ENCODE measurements around the gene PRPS2.

Gene PRPS2

DNA sequence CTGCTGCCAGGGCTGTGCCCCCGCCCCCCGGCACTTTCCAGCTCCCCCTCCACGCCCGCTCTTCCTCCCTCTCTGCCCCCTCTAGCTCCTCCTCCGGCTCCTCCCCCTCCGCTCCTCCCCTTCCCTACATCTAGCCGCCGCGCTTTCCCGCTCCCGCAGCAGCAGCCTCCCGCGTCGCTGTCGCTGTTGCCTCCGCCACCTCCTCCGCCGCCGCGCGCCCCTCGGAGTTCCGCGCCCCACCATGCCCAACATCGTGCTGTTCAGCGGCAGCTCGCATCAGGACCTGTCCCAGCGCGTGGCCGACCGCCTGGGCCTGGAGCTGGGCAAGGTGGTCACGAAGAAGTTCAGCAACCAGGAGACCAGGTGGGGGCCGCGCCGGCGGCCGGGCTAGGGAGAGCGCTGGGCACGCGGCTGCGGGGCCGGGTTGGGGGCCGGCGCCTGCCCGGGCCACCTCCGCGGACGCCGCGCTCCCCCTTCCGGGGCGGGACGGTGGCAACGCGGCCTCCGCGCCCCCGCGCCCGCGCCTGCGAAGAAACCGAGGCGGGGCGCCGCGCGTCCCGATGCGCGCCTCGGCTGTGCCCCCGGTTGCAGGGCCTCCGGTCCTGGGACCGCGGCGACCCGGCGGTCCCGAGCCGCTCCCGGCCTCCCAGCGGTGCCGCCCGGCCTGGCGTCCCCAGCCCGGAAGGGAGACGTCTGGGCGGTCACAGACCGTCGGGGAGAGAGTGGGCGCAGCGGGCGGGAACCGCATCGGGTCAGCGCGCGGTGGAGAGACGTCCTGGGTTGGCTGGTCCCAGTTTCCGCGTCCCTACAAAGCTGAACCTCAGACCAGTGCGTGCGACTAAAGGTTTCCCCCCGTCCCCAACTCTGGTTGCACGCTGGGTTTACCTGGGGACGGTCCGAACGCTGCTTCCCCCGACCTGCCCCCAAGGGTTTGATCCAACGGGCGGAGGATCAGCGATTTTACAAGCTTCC lies at the start of gene PRPS2:
PRPS2 (plus strand) TSS at position 156 of the 972 bp plus-strand sequence; CDS start at position 242, 86 bp downstream.
- DNase-seq (ENCODE audit: low read depth in 2 of 2) = peak; percentile 37 to 49

DNA sequence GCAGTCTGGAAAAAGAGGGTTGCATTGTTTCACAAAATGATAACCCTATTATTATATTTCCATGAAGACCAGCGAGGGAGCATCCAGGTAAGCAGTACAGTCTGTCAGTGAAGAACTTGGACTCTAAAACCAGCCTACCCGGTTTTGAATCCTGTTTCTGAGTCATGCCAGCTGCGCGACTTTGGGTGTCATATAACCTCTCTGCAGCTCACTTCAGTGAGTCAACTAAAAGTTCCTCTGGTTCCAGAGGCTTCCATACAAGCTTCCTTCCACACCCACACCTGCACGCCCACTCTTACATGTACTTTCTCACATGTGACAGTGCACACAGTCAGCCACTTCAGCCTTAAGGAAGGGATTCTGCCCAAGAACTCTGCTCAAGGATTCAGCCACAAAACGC lies 49.8 kb upstream of the PRPS2 start:
- DNase-seq (ENCODE audit: low read depth in 2 of 2) = no peak

DNA sequence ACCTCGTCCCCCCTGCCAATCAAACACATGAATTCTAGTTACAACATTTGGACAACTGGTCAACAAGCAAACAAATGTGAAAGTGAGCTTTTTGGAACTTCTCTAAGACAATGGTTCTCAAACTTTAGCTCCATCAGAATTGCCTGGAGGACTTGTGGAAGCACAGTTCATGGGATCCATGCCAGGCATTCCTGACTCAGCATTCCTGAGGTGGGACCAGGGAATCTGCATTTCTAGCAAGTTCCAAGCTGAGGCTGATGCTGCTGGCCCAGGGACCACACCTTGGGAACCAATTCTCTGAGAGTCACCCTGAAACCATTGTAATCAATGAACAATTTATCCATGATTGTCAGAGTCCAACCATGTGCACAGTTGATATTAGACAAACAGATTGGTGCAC lies 43.8 kb upstream of the PRPS2 start:
- no peak for DNase-seq (ENCODE audit: low read depth in 2 of 2)

- DNase-seq (ENCODE audit: low read depth in 2 of 2) = no peak
Measured at GRCh38 chrX:12751887-12752286, 39.3 kb upstream of the PRPS2 start.

GRCh38 chrX:12753366-12753765 lies 37.8 kb upstream of the PRPS2 start:
- no peak for DNase-seq (ENCODE audit: low read depth in 2 of 2)

GRCh38 chrX:12758291-12758690 lies 32.9 kb upstream of the PRPS2 start:
- DNase-seq (ENCODE audit: low read depth in 2 of 2) = no peak

DNA sequence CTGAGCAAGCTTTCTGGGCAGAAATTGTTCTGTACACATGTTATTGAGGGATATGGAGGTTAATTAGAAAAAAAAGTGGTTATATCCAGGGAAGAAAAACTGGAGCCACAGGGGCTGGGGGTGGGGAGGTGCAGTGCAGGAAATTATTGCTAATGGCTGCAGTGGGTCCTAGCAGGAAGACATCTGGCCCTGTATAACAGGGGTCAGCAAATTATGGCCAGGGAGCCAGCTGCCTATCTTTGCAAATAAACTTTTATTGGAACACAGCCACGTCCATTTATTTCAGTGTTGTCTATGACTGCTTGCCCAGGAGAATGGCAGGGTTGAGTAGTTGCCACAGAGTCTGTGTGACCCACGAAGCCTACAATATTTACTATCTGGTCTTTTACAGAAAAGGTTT lies 23.4 kb upstream of the PRPS2 start:
- DNase-seq (ENCODE audit: low read depth in 2 of 2) = no peak

- no peak for DNase-seq (ENCODE audit: low read depth in 2 of 2)
Measured at GRCh38 chrX:12768491-12768890, 22.7 kb upstream of the PRPS2 start.

DNA sequence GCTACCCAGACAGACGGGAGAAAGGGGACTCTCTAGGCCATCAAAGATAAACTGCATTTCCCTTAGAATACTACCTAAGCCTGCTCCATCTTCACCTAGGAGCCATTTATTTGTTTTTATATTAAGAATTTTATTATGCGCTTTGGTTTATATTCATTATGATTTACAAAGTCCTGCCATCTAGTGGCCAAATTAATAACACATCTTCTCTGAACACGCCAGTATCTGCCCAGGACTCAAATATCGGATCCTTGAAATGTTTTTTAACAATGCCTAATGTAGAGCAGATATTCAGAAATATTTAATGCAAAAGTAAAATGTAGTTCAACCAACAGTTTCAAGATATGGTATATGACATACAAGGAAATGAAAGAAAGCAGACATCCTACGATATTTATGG lies 20.8 kb upstream of the PRPS2 start:
- no peak for DNase-seq (ENCODE audit: low read depth in 2 of 2)

GRCh38 chrX:12771445-12772069 lies 19.7 kb upstream of the PRPS2 start:
- peak; percentile 38 to 39 for DNase-seq (ENCODE audit: low read depth in 2 of 2)

DNA sequence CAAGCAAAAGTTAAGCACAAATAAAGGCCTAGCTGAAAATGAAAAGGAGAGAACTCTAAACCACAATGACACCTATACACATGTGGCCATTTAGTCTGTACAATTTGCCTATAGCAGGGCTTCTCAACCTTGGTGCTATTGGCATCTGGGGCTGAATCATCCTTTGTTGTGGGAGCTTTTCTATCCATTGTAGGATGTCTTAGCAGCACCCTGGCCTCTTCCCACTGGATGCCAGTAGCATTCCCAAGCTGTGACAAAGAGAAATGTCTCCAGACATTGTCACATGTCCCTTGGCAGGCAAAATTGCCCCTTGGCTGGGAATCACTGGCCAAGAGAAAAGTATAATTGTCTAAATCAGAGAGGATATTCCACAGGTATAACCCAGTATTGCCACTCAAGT lies 13.5 kb upstream of the PRPS2 start:
- no peak for DNase-seq (ENCODE audit: low read depth in 2 of 2)

DNA sequence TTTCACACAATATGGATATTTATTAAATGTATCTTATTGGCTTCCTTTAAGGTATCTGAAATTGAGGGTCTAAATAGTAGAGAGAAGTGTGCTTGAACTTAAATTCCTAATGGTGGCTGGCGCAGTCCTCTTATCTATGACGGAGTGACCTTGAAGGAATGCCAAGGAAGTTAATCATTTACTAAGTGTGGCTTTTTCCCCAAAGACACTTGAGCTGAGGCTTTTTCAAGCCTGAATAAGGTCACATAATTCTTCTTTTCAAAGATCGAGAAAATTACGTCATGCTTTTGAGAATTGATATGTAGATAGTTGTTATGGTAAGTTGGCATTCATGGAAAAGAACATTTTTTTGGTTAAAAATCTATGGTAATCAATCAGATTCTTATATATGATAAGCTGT lies 11.7 kb upstream of the PRPS2 start:
- no peak for DNase-seq (ENCODE audit: low read depth in 2 of 2)

- no peak for DNase-seq (ENCODE audit: low read depth in 2 of 2)
Measured at GRCh38 chrX:12788645-12789044, 2.6 kb upstream of the PRPS2 start.

DNA sequence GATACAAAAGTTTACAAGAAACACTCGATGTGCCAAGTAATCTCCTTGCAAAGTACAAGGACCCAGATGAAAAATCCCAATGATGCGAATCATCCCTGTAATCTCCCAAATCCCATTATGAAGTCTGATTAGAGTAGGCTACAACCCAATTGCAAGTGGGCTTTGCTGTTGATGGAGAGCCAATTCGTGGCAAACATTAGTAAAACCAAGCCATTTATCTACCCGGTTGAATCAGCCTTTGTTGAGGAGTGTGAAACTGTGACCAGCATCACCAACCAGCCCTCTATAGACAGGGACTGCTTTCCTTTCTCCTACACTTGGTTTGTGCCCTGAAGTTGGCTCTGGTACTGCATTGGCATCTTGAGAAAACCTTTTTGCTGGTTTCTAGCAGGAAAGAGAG lies 1.2 kb upstream of the PRPS2 start:
- DNase-seq (ENCODE audit: low read depth in 2 of 2) = no peak

DNA sequence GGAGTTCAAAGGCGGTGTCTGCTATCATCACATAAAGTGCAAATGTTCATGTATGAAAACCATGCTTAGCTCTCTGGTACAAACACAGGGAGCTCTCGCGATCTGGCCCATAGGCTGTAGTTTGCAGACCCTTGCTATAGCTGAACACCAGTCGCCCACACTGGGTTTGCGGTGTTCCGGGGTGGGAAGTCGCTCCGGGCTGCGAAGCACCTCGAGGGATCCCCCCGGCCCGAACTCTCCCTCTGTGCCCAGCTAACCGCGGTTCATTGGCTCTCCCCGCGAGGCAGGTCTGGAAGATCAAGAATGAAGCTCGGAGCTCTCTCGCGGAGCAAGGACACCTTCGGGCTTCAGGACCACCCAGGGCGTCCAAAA lies 341 bp upstream of the PRPS2 start:
- DNase-seq (ENCODE audit: low read depth in 2 of 2) = no peak

GRCh38 chrX:12792711-12793110 lies 1.5 kb downstream of the PRPS2 start:
- no peak for DNase-seq (ENCODE audit: low read depth in 2 of 2)

DNA sequence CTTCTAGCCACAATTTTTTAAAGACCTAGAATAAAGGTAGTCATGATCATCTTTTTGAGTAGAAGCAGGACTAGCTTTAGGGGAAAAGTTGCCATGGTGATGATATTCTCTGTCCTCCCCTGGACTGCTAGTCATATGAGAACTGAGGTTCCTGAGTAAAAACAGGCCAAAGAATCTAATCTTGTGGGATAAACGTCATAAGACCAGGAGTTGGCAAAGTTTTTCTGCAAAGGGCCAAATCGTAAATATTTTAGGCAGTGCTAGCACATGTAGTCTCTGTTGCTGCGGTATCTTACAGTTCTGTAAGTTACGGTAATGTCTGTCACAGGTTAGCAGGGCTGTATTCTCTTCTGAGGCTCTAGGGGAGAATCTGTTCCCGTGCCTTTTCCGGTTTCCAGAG lies 3.4 kb downstream of the PRPS2 start:
- no peak for DNase-seq (ENCODE audit: low read depth in 2 of 2)

DNA sequence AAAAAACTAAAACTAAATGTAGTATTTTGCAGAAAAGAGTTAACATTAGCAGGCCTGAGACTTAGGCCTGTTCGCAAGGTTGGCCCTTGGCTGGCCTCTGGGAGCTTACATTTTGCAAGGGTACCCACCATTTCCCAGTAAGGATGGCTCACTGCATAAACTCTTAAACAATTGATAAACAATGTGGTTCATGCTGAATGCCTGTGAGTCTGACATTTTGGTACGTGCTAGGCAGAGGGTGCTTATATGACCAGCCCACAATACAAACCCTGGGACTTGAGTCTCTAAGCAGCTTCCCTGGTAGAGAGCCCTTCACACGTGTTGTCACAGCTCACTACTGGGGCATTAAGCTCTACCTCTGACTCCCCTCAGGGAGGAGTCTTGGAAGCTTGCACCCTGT lies 7.4 kb downstream of the PRPS2 start:
- DNase-seq (ENCODE audit: low read depth in 2 of 2) = no peak

GRCh38 chrX:12799118-12799517 lies 7.9 kb downstream of the PRPS2 start:
- DNase-seq (ENCODE audit: low read depth in 2 of 2) = no peak

DNA sequence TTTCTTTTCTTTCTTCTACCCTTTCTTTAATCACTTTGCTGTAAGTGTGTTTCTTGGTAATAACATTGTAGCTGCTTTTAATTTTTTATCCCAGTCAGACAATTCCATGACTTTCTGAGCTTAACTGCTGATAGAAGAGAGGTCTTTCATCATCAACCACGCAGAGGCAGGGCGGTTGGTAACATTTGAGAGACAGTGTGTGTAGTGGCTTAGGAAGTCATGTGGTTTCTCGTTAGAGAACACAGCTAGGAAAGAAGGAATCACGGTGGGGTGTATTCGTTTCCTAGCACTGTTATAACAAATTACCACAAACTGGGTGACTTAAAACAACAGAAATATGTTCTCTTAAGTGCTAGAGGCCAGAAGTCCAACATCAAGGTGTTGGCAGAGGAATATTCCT lies 11.5 kb downstream of the PRPS2 start:
- DNase-seq (ENCODE audit: low read depth in 2 of 2) = no peak

- no peak for DNase-seq (ENCODE audit: low read depth in 2 of 2)
Measured at GRCh38 chrX:12804655-12805054, 13.4 kb downstream of the PRPS2 start.

GRCh38 chrX:12805333-12805732 lies 14.1 kb downstream of the PRPS2 start:
- no peak for DNase-seq (ENCODE audit: low read depth in 2 of 2)

DNA sequence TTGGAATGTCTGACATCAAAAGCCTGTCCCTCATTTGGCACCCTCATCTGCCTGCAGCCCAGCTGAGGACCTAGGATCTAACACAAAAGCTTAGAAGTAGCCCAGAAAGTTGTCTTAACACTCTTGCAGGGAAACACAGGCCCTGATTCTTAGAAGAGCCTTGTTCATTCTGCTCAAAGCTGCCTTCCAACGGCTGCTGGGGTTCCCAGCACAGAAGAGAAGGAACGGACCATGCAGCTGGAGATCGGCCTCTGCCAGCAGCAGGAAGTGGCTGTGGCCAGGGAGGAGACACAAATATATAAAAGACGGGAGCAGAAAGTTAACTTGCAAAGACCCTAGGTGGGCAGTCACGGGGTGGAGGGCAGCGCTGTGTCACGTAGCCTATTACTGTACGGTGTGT lies 20.4 kb downstream of the PRPS2 start:
- DNase-seq (ENCODE audit: low read depth in 2 of 2) = no peak

All from stimulated activated CD8-positive, alpha-beta memory T cell treated with anti-CD3 and anti-CD28 coated beads, Interleukin-15, amount 100 ng/mL, for 4 hours (primary cell).